ENCODE results near the gene ACP2. TPM values are rescaled to one million over a fixed set of nuclear protein-coding genes. Genes with fewer than 3 reads are reported as not detected.

The ACP2 gene
- total RNA-seq, 1 experiment from 2014 or later: 23.5 TPM

- H3K9me3 Mint-ChIP-seq (ENCODE audit: low read depth, unreplicated experiment): no peaks in the 10 kb centered on the region
Observed at GRCh38 chr11:47280860-47281259, 32.2 kb upstream of the ACP2 start.

GRCh38 chr11:47280099-47280498 lies 31.5 kb upstream of the ACP2 start:
- Mint-ChIP-seq H3K9me3 (ENCODE audit: low read depth, unreplicated experiment) (no peaks in the 10 kb centered on the region), H3K4me3 (ENCODE audit: low read depth, unreplicated experiment) (no peak overlapping the region), H3K4me1 (ENCODE audit: low read depth, unreplicated experiment) (no peaks in the 10 kb centered on the region), H3K27me3 (ENCODE audit: unreplicated experiment) (no peaks in the 10 kb centered on the region), H3K27ac (ENCODE audit: unreplicated experiment) (no peak overlapping the region), H3K36me3 (ENCODE audit: insufficient read depth, unreplicated experiment) (peaks cover 45% of the 10 kb centered on the region)
- CTCF ChIA-PET: no interaction called here
- no TSS peak for BruUV-seq (replicated peaks)
- intact Hi-C loops (cut with micrococcal nuclease; ENCODE audit: unreplicated experiment): no loop called here
- TF ChIP-seq CTCF (IDR thresholded peaks at IDR 0.05; ENCODE audit: unreplicated experiment): no peak
- DNase-seq: no peak

More at GRCh38 chr11:47280860-47281259, 32.2 kb upstream of the ACP2 start:
- CTCF ChIA-PET: interaction anchor here (0.8 kb wide), 1 partner anchor 74 kb away, joined by 3 read pairs; no protein-coding TSS in a partner anchor
- H3K27ac Mint-ChIP-seq (ENCODE audit: unreplicated experiment): no peak overlapping the region
- BruUV-seq (replicated peaks): no TSS peak
- peaks cover 42% of the 10 kb centered on the region for H3K36me3 Mint-ChIP-seq (ENCODE audit: insufficient read depth, unreplicated experiment)
- no peak for DNase-seq
- TF ChIP-seq CTCF (IDR thresholded peaks at IDR 0.05; ENCODE audit: unreplicated experiment): no peak
- no peaks in the 10 kb centered on the region for H3K27me3 Mint-ChIP-seq (ENCODE audit: unreplicated experiment)
- no peaks in the 10 kb centered on the region for H3K4me1 Mint-ChIP-seq (ENCODE audit: low read depth, unreplicated experiment)
- H3K4me3 Mint-ChIP-seq (ENCODE audit: low read depth, unreplicated experiment): no peak overlapping the region
- intact Hi-C loops (cut with micrococcal nuclease; ENCODE audit: unreplicated experiment): no loop called here

GRCh38 chr11:47278769-47279168 lies 30.2 kb upstream of the ACP2 start:
- TF ChIP-seq CTCF (IDR thresholded peaks at IDR 0.05; ENCODE audit: unreplicated experiment): no peak
- BruUV-seq (replicated peaks): no TSS peak
- H3K27me3 Mint-ChIP-seq (ENCODE audit: unreplicated experiment): no peaks in the 10 kb centered on the region
- no peak overlapping the region for H3K27ac Mint-ChIP-seq (ENCODE audit: unreplicated experiment)
- H3K4me1 Mint-ChIP-seq (ENCODE audit: low read depth, unreplicated experiment): no peaks in the 10 kb centered on the region
- CTCF ChIA-PET: no interaction called here
- peaks cover 42% of the 10 kb centered on the region for H3K36me3 Mint-ChIP-seq (ENCODE audit: insufficient read depth, unreplicated experiment)
- H3K4me3 Mint-ChIP-seq (ENCODE audit: low read depth, unreplicated experiment): no peak overlapping the region
- no peaks in the 10 kb centered on the region for H3K9me3 Mint-ChIP-seq (ENCODE audit: low read depth, unreplicated experiment)
- DNase-seq: no peak
- intact Hi-C loops (cut with micrococcal nuclease; ENCODE audit: unreplicated experiment): no loop called here

- Mint-ChIP-seq H3K27me3 (ENCODE audit: unreplicated experiment) (no peaks in the 10 kb centered on the region), H3K4me1 (ENCODE audit: low read depth, unreplicated experiment) (no peaks in the 10 kb centered on the region), H3K9me3 (ENCODE audit: low read depth, unreplicated experiment) (no peaks in the 10 kb centered on the region), H3K4me3 (ENCODE audit: low read depth, unreplicated experiment) (no peak overlapping the region), H3K36me3 (ENCODE audit: insufficient read depth, unreplicated experiment) (peaks cover 42% of the 10 kb centered on the region), H3K27ac (ENCODE audit: unreplicated experiment) (no peak overlapping the region)
- CTCF ChIA-PET: no interaction called here
- TF ChIP-seq CTCF (IDR thresholded peaks at IDR 0.05; ENCODE audit: unreplicated experiment): no peak
- intact Hi-C loops (cut with micrococcal nuclease; ENCODE audit: unreplicated experiment): no loop called here
- BruUV-seq (replicated peaks): no TSS peak
- DNase-seq: no peak
Observed at GRCh38 chr11:47278058-47278457, 29.4 kb upstream of the ACP2 start.
